SKM-1 treated with dmso at 0.1 percent for 144 hours (cell line): ENCODE results near the gene PIK3CD.
"Not testable (repeated sequence)": the region's sequence is repeated elsewhere in the genome, so short reads cannot be mapped to it uniquely, and the experiment has no call there.

Experiments
- DNase-seq: peaks from one replicate; lab custom pipeline; 2025; ENCODE audit not compliant: unreplicated experiment; lab: John Stamatoyannopoulos, UW

Gene PIK3CD

DNA sequence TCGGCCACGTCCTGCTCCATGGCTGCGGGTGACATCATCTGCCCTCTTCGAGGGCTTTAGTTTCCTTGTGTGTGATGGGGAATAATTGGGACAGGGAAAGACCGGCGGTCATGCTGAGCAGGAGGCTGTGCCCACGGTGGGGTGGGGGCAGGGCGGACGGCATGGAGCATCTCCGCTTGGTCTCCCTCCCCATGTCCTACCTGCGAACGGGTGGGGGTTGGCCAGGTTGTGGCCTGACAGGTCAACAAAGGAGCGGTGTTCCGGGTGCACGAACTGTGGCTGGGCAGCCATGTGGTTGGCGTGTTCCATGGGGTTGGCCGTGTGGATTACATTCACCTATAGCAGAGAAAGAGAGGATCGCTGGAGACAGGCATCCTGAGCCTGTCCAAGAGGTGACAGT lies 80.0 kb downstream of the PIK3CD start:
- DNase-seq: no peak

DNA sequence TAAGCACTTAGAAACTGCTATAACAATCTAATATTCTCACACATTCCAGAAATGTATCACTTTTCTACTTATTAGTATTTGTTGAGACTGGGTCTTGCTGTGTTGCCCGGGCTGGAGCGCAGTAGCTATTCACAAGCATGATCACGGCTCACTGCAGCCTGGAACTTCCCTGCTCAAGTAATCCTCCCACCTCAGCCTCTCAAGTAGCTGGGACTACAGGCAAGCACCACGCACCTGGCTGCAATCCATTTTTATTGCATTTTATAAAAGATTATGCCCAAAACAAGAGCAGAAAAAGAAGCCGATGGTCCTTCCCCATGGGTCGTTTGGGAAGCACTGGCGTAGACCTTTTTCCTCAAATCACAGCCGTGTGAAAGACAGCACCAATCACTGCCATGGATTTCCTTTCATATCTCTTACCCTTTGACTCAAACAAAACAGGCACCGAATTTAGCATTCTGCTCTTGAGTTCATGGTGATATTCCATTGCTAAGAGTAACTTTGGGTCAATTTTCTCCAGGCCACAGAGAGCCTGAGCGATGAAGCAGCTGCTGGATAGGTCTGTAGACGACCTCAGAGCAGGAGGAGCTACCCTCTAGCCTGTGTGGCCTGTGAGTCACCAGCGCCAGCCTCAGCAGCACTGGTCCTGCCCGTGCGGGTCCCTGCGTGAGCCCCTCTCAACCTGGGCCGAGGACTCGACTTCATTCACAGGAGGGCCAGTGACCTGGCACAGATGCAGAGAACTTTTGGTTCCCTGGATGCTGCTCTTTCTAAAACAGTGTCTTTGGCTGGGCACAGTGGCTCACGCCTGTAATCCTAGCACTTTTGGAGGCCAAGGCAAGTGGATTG lies 80.8 kb downstream of the PIK3CD start:
- no peak for DNase-seq

DNA sequence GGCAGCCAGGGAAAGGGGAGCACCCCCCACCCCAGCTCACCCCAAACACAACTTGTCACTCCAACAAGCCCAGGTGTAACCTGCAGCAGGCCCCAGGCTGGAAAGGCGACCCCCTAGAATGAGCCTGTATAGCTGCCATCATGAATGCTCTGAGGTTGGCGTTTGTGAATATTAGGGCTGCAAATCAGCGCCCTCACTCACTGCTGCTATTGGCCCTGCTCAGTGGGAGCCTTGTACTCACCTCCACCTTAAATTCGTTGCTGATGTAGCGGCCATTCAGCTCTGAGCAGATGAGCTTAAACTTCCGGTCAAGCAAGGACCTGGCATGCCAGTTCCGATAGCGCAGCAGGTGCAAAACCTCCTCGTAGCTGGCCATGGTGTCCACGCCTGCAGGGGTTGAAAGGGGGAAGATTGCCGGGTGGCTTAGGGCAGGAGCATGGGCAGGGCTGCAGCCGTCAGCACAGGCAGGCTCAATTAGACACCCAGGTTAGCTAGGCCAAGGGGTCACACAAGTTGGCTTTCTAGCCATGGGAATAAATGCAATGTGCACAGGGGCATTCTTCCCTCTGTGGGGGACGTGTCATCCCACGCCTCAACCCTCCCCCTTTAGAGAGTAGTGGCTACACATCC lies 81.7 kb downstream of the PIK3CD start:
- DNase-seq: no peak

DNA sequence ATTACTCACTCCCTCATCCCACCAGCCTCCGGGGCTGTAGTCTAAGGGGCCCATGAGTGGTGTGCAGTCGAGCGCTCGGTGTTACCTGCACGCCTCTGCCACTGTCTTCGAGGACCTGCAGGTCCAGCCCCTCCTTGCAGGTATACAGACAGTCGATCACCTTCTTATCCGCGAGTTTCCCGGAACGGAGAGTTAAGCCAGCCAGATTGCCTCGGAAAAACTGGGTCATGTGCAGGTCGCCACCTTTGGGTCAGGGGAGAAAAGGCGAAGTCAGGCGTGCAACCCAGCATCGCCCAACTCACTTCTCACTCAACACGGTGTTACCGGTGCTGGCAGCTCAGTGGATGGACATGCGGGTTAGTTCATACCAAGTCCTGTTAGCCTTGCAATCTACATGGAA lies 84.3 kb downstream of the PIK3CD start:
- DNase-seq: no peak

DNA sequence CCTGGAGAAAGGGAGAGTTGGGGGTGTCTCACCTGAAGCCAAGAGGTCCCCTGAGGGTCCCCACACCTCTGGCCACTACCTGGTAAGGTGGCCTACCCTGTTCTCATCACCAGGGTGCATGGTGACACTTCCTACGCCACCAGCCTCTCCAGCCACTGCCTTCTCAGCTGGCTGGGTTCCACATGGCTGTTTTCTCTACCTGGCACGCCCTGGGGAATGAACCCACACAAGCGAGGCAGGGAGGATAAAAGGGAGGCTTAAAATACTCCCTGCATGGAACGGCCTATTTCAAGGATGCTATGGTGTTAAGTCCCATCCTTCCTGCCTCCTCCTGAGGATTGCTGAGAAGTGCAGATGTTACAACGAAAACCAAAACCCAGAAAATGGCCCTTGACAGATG lies 84.7 kb downstream of the PIK3CD start:
- DNase-seq: no peak

DNA sequence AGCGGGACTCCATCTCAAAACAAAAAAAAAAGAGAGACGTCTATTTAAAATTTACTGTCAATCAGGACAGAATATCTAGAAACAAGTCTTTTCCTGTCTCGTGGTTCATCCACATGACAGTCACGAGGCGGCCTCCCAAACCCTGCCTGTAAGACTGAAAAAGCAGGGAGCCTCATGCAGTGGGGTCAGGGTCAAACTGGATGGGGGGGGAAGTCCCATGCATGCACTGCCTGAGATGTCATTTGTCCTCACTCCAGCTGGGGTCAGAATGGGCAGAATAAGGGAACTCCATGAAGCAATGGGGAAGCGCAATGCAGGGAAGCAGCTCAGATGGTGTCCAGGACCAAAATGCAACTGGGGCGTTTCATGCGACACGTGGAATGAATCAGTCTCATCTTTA lies 85.5 kb downstream of the PIK3CD start:
- DNase-seq: no peak

DNA sequence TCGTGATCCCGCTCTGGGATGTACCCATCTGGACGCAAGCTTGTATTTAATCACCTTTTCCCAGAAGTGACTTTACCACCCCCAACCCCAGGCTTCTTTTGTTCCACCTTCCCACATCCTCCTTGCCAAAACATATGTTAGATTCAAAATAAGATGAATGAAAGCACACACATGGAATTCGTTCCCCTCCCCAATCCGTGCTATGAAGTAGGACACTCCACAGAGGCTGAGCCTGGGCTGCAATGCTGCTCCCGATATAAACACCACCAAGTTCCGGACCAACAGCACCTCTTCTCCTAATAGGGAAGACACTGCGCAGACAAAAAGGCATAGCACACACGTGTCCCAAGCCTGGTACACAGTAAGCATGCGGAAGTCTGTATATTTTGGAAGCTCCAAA lies 86.1 kb downstream of the PIK3CD start:
- DNase-seq: no peak

DNA sequence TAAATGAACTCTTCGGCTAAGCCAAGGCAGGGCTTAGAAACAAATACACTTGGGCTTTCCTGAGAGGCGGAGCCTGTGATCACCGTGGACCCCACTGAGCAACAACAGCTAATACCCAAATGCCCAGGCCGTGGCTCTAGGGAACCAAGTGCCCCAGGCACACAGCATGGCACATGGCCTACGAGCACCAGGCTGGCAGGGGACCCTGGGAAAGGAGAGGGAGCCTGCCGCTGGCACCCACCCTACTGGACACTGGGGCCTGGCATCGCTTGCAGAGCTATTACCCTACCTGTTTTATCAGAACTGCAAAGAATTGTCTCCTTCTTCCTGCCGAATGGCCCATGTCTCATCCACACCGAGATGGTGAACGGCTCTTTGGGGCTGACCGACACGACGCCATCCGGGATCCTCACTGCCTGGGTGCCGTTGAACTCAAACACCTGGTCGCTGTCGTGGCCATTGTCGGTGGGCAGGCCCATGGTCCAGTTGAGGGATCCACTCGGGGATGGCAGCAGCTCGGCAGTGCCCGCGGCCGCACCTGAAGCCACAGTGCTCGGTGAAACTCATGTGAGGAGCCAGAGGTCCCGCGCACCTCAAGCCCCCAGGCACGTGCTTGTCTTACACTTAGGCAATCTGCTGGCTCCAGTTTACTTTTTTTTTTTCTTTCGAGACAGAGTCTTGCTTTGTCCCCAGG lies 92.7 kb downstream of the PIK3CD start:
- DNase-seq: no peak

DNA sequence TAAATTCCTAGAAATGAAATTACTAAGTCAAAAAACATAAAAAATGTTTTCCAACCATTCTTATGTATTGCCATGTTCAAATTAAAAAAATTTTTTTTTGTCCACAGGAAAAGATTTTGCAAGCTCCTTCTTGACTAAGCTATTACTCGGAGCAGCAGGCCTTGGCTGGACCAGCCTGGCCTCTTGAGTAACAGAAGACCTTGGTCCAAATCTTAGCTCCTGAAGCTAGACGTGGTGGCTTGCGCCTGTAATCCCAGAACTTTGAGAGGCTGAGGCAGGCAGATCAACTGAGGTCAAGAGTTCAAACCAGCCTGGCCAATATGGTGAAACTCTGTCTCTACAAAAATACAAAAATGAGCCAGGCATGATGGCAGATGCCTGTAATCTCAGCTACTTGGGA lies 94.7 kb downstream of the PIK3CD start:
- no peak for DNase-seq

DNA sequence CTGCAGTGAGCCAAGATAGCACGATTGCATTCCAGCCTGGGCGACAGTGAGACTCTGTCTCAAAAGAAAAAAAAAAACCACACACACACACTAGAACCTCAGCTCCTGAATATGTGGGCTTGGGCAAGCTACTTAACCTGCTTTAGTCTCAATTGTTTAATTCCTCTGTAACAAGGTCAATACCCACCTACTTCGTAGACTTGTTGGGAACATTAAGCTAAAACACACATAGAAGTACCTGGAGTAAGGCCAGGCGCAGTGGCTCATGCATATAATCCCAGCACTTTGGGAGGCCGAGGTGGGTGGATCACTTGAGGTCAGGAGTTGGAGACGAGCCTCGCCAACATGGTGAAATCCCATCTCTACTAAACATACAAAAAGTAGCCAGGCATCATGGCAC lies 95.1 kb downstream of the PIK3CD start:
- no peak for DNase-seq

DNA sequence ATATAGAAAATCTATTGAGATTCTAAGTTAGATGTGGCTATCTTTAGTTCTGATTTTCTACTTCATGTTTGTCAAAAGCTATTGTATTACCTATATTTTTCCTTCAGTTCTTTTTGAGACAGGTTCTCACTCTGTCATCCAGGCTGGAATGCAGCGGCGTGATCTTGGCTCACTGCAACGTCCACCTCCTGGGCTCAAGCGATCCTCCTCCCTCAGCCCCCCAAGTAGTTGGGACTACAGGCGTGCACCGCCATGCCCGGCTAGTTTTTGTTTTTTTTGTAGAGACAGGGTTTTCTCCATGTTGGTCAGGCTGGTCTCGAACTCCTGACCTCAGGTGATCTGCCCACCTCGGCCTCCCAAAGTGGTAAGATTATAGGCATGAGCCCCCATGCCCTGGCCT lies 96.9 kb downstream of the PIK3CD start:
- not testable (repeated sequence) for DNase-seq

DNA sequence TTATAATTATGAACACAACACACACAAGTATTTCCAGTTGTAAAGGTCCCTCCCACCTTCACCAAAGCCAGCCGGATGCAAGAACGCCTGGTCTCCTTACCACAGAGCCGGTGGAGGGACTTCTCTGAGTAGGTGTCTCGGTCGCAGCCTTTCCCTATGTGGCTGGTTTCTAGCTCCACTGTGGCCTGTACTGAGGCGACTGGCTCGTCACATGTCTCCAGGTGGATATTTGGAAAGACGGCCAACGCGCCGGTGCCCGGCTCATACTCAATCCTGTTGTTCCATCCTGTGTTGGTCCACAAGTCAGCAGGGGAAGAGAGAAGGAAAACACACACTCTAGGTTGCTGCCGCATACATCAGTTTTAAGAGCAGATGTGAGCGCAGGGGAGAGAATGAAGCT lies 97.8 kb downstream of the PIK3CD start:
- DNase-seq: no peak

DNA sequence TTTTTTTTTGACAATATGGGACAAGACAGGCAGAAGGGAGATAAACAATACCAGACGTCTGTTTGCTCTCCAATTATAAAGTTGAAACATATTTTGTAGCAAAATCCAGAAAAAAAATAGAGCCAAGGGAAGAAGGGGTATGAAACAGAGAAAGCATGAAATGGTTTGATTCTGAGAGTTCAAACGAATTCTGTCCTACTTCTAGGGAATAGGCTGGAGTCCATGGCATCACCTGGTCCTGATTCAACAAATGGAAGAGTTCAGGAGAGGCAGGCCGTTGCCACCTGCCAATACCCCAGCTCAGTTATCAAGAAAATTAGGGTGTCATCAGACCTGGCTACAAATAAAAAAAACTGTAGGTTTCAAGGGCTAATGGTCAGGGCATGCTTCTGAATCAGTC lies 100.4 kb downstream of the PIK3CD start:
- no peak for DNase-seq

DNA sequence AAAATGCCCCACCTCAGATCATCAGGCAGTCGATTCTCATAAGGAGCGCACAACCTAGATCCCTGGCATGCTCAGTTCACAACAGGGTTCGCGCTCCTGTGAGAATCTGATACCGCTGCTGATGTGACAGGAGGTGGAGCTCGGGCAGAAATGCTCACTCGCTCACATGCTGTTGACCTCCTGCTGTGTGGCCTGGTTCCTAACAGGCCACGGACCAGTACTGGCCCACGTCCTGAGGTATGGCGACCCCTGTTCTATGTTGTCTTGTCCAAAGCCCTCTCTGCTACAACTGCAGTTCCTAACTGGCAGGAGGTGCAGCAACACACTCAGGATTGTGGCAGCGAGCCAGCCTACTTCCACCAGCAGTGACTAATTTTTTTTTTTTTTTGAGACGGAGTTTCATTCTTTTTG lies 101.6 kb downstream of the PIK3CD start:
- no peak for DNase-seq

DNA sequence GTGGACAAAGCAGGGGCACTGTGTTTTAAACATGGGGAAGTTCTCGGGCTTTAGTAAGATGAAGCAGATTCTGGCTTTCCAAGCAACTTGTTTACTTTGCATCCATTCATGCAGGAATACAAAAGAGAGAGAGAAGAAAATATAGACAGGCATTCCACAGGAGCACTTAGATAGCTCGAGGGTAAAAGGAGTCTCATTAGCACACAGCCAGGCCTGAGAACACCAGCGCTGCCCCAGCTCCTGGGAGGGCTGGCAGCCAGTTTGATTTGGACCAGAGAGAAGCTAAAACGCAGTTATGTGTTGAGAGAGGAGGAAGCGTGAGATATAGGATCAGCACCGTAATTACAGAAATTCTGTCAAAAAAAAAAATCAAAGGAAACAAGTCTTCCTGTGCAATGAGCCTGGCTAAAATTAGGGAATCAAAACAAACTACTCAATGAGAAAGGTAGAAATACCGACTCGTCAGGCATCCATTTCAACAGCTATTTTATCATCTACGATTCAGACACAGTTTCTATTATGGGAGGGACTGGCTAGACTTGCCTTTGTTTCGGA lies 104.0 kb downstream of the PIK3CD start:
- no peak for DNase-seq

DNA sequence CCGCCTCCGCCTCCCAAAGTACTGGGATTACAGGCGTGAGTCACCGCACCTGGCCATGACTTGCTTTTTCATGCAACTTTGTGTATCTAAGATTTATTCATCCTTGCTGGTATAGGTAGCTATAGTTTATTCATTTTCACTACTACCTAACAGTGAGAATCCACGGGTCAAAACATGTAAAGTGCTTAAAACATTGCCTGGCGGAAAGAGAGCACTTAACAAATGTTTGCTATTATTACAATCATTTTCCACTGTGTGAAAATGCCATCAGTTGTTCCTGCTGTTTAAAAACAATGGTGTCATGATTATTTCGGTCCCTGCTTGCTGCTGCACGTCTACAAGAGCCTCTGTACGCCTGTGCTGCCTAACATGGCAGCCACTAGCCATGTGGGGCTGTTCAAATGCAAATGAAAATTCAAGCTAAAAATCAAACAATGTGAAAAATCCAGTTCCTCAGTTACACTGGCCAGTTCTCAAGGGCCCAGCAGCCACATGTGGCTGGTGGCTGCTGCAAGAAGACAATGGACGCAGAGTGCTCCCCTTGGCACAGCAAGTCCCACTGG lies 107.1 kb downstream of the PIK3CD start:
- no peak for DNase-seq

DNA sequence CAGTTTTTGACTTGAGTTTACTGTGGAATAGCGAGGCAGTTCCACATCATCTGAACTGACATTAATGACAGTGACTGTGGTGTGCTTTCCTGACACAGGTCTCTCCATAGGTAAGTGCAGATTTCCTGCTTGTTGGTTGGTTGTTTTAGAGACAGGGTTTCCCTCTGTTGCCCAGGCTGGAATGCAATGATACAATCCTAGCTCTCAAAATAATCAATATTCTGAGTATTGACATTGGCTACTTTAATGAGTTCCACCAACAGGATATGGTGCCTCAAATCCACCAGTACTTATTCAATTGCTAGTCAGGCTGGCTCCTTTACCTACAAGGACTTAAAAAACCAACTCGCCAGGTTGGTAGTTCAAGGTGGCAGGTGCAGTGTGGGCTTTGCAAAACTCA lies 108.4 kb downstream of the PIK3CD start:
- DNase-seq: no peak

DNA sequence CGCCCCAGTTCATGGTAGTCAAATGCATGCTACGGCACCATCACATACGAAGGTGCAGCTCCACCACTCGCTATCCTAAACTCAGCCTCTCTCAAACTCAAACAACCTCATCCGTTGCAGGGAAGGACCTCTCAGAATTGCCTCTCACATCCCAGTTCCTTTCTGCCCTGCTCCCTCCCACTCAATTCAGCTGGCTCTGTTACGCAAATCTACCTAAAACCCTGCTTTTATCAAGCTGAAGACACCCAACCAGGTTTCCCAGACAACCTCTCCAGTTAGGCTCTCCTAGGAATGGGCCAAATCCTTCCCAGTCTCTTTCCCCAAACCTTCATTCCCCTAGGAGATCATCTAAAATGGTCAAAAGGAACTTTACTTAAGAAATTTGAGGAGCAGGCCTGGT lies 109.3 kb downstream of the PIK3CD start:
- no peak for DNase-seq

DNA sequence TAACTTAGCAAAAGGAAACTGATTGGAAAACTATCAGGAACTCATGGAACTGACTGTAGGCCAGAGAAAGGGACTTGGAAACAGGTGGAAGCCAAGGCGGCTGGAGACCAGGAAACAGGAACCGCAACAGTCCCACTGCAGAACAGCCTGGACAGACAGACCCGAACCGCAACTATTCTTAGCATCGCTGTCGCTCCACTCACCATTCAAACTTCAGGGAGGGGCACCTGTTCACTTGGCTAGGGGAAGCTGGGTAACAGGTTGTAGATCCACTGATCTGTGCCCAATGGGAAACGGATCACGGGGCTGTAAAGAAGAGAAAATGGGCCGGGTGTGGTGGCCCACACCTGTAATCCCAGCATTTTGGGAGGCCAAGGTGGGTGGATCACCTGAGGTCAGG lies 110.3 kb downstream of the PIK3CD start:
- peak; percentile 45 for DNase-seq

DNA sequence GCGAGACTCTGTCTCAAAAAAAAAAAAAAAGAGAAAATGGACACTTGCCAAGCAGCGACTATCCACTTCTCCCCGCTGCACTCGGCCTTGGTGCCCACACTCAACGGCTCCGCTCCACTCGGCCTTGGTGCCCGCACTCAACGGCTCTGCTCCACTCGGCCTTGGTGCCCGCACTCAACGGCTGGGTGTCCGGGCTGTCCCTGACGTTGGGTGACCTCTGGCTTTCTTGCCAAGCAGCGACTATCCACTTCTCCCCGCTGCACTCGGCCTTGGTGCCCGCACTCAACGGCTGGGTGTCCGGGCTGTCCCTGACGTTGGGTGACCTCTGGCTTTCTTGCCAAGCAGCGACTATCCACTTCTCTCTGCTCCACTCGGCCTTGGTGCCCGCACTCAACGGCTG lies 110.9 kb downstream of the PIK3CD start:
- DNase-seq: not testable (repeated sequence)

DNA sequence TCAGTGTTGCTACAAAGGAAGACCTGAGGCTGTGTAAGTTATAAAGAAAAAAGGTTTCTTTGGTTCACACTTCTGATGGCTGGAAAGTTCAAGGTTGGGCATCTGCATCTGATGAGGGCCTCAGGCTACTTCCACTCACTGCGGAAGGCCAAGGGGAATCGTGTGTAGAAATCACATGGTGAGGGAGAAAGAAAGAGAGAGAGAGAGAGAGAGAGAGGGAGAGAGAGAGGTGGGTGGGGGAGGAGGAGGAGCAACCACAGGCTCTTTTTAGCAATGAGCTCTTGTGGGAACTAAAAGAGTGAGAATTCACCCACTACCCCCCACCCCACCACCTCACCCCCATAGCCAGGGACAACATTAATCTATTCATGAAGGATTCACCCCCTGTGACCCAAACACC lies 112.4 kb downstream of the PIK3CD start:
- no peak for DNase-seq

DNA sequence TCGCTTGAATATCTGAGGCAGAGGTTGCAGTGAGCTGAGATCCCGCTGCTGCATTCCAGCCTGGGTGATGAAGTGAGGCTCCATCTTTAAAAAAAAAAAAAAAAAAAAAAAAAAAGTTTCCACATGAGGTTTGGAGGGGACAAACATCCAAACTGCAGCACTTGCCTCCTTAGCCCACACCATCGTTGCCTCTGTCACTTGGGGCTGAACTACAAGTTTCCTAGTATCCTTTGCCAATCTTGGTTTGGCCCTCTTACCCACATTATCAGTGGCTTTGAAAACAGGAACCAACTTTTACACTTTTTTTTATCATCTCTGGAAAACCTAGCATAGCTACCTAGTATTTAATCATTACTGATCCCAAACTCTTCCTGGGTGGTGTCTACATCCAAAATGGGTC lies 113.0 kb downstream of the PIK3CD start:
- peak; percentile 45 for DNase-seq
